Keratinocyte (primary cell): ENCODE results near the gene SLC27A4.

Experiments
- CTCF ChIP-seq, 3 experiments: IDR thresholded peaks in 1 of 3; conservative IDR thresholded peaks in 1 of 3; optimal IDR thresholded peaks in 1 of 3; 2 replicates in 2 of 3; 3 replicates in 1 of 3; pipeline versions ENCODE3 to v1.5.1; 2011; ENCODE audit warnings: low read length in 3 of 3, mild to moderate bottlenecking in 3 of 3, moderate library complexity in 2 of 3, control low read depth in 1 of 3, inconsistent platforms in 1 of 3; ENCODE audit not compliant: insufficient read depth in 2 of 3; ENCODE audit errors: extremely low read depth in 1 of 3
- EZH2 ChIP-seq: IDR thresholded peaks from one replicate; pipeline ENCODE4 v1.6.1; 2012; ENCODE audit warnings: inconsistent platforms, mild to moderate bottlenecking, low read length, moderate library complexity

GRCh38 chr9:128371630-128372117 is 31.3 kb downstream of the SLC27A4 start:
- TF ChIP-seq CTCF (optimal IDR thresholded peaks at IDR 0.05 in 1 of 3, IDR thresholded peaks at IDR 0.05 in 1 of 3, conservative IDR thresholded peaks at IDR 0.05 in 1 of 3; ENCODE audit: extremely low read depth in 1 of 3, insufficient read depth in 2 of 3, low read length in 3 of 3), result no peak
- no peak for TF ChIP-seq EZH2
